Measurements from ENCODE around the gene NPIPB9. TPM values are rescaled to one million over a fixed set of nuclear protein-coding genes. Genes with fewer than 3 reads are reported as not detected.
"Not testable (repeated sequence)": the region's sequence is repeated elsewhere in the genome, so short reads cannot be mapped to it uniquely, and the experiment has no call there.

NPIPB9 gene
- total RNA-seq: 5.8 TPM

- DNase-seq (ENCODE audit: low spot score): not testable (repeated sequence)
Observed at GRCh38 chr16:28751487-28751886, at the start of gene NPIPB9. Gene NPIPB9 (plus strand): TSS chr16:28751787.

DNA sequence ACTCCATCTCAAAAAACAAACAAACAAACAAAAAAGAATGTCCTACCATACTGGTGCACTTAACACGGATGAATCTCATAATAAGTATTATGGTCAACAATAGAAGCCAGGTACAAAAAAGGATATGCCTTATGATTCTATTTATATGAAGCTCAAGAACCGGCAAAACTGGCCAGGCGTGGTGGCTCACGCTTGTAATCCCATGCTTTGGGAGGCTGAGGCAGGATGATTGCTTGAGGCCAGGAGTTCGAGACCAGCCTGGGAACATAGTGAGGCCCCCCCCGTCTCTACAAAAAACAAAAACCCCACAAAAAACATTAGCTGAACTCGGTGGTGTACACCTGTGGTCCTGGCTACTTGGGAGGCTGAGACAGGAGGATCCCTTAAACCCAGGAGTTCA lies 47.3 kb upstream of the NPIPB9 start:
- not testable (repeated sequence) for DNase-seq (ENCODE audit: low spot score)

DNA sequence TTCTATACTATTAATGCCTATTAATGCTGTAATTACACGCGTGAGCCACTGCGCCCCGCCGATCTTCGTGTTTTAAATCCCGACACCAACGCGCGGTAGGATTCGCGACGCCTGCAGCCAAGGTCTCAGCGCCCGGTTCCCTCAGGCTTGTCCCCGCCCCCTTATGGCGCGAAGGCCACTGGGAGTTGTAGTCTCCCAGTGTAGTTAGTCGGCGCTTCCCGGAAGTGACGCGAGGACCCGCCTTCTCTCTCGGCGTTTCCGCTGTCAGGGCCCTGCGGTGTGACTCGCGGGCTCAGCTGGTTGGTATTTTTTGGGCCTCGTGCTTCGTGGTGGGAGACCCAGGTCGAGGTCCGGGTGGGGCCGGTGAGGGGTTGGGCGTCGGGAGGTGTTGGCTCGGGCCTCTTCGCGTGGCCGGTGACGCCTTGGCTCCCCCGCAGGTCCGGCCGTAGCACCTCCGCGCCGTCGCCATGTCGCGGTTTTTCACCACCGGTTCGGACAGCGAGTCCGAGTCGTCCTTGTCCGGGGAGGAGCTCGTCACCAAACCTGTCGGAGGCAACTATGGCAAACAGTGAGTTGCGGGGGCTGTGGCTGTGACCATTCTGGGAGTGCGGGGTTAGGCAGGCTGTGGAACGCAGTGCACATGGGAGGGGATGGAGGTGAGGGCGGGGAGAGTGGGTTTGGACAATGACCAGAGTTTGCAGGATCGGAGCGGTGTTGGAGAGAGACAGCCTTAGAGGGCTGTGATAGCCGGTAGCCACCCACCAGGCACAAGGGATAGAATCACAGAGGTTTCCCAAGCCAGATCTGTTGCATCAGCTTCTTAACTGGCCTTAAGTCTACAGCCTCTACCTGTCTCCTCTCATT lies 40.1 kb upstream of the NPIPB9 start, which contains the start of gene EIF3C:
Gene EIF3C (plus strand): TSS at position 245 of the 864 bp plus-strand sequence. CDS start 223 bp downstream, at position 468.
- DNase-seq (ENCODE audit: low spot score): not testable (repeated sequence)

GRCh38 chr16:28722852-28723650 lies 28.5 kb upstream of the NPIPB9 start:
- not testable (repeated sequence) for DNase-seq (ENCODE audit: low spot score)

DNA sequence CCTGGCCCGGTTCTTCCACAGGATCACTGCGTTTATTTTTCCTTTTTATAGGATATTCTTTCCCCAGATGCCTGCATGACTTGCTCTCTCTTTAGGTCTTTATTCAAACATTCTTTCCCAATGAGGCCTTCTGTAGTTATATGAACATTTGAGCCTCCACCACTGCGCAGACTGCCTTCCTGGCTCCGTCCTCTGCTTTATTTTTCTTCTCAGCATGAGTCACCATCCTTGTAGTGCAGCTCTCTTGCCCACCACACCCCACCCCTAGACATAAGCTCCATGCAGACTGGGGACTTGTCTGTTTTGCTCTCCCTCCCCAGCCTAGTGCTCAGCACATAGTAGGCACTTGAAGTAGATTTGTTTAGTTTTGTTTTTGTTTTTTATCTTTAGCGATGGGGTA lies 20.3 kb upstream of the NPIPB9 start:
- DNase-seq (ENCODE audit: low spot score): not testable (repeated sequence)

GRCh38 chr16:28732455-28733124 lies 19.0 kb upstream of the NPIPB9 start:
- not testable (repeated sequence) for DNase-seq (ENCODE audit: low spot score)

DNA sequence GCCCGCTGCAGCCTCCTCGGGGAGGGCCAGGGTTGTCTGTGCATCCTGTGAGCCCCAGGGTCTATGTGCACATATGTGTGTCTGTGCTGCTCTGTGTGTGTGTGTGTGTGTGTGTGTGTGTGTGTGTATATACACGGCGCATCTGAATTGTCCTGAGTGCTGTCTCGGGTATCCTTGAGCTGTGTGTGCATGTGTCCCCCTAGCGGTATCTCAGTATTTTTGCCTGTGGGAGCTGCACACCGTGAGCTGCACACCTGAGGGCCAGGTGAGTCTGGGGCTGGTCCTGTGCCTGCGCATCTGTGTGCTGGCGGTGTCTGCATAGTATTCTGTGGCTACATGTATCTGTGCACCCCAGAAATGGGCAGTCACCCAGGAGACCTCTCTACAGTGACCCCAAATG lies 11.8 kb upstream of the NPIPB9 start:
- DNase-seq (ENCODE audit: low spot score): not testable (repeated sequence)

- DNase-seq (ENCODE audit: low spot score): not testable (repeated sequence)
Observed at GRCh38 chr16:28740631-28741030, 11.0 kb upstream of the NPIPB9 start.

DNA sequence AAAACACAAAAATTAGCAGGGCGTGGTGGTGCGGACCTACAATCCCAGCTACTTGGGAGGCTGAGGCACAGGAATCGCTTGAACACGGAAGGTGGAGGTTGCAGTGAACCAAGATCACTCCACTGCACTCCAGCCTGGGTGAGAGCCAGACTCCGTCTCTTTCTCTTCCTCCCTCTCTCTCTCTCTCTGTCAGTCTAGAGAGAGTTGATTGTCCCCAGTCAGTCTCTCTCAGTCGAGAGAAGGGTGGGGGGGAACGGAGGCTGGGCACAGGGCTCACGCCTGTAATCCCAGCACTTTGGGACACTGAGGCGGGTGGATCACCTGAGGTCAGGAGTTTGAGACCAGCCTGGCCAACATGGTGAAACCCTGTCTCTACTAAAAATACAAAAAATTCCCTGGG lies 10.3 kb upstream of the NPIPB9 start:
- DNase-seq (ENCODE audit: low spot score): not testable (repeated sequence)

DNA sequence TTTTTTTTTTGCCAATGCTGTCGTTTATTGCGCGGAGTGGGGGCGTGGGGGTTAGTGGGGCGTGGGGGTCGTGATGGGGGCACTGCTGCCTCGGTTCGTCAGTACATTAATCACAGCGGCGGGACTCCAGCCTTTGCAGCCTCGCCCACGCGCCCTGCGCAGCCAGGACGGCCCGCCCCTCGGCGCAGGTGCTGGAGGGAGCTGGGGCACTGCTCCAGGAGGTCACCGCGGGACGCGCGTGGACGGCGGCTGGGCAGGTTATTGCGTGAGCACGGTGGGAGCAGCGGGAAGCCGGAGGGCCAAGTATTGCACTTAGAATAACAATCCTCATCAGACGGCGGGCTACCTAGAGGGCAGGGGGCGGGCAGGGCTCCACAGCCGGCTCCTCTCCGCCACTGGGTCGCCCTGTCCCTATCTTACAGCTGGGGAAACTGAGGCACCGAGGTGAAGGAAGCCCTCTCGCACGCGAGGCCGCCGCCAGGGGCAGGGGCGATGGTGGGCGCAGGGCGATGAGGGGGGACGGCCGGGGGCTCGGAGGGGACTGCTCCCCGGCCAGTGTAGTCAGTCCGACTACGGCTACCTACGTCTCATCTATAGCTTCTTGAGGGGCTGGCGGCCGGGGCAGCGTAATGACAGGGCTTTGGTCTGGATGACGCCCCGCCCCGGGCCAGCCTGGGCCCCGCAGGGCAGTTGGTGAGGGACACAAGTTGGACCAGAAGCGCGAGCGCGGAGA lies 4.8 kb upstream of the NPIPB9 start:
- DNase-seq (ENCODE audit: low spot score): not testable (repeated sequence)

DNA sequence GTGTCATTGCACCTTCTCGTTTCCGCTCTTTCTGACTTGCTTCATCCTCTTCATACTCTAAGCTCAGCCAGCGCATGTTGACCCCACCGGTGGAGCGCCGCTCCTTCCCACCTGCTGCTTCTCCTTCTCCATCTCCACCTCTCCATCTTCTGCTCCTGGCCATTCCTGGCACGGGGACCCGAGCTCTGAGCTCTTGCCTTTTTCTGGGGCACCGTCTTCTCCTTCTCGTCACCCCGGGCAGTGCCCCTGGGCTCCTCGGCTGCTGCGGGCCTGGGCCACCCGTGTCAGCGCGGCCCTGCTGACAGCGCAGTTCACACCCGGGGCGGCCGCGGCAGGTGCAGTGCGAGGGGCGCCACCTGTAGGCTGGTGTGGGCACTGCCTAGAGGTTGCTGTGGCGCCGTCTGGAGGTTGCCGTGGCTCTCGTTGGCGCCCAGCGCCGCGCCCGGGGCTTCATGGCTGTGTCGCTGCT lies 1.6 kb upstream of the NPIPB9 start:
- not testable (repeated sequence) for DNase-seq (ENCODE audit: low spot score)

- DNase-seq (ENCODE audit: low spot score): not testable (repeated sequence)
Observed at GRCh38 chr16:28750469-28751067, 1.0 kb upstream of the NPIPB9 start.

- DNase-seq (ENCODE audit: low spot score): not testable (repeated sequence)
Observed at GRCh38 chr16:28781697-28782096, 30.1 kb downstream of the NPIPB9 start.

- not testable (repeated sequence) for DNase-seq (ENCODE audit: low spot score)
Observed at GRCh38 chr16:28782357-28782756, 30.8 kb downstream of the NPIPB9 start.

- DNase-seq (ENCODE audit: low spot score): not testable (repeated sequence)
Observed at GRCh38 chr16:28802235-28803019, 50.8 kb downstream of the NPIPB9 start.

GRCh38 chr16:28807445-28808120 lies 56.0 kb downstream of the NPIPB9 start:
- not testable (repeated sequence) for DNase-seq (ENCODE audit: low spot score)

GRCh38 chr16:28820016-28820415 lies 68.4 kb downstream of the NPIPB9 start:
- DNase-seq (ENCODE audit: low spot score): no peak

DNA sequence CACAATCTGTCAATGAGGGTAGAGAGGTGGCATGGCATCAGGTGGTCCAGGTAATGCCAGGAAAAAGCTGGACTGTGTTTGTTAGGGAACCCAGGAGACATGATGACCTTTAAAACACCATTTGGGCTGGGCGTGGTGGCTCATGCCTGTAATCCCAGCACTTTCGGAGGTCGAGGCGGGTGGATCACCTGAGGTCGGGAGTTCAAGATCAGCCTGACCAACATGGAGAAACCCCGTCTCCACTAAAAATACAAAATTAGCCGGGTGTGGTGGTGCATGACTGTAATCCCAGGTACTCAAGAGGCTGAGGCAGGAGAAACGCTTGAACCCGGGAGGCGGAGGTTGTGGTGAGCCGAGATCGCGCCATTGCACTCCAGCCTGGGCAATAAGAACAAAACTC lies 69.0 kb downstream of the NPIPB9 start:
- DNase-seq (ENCODE audit: low spot score): not testable (repeated sequence)

DNA sequence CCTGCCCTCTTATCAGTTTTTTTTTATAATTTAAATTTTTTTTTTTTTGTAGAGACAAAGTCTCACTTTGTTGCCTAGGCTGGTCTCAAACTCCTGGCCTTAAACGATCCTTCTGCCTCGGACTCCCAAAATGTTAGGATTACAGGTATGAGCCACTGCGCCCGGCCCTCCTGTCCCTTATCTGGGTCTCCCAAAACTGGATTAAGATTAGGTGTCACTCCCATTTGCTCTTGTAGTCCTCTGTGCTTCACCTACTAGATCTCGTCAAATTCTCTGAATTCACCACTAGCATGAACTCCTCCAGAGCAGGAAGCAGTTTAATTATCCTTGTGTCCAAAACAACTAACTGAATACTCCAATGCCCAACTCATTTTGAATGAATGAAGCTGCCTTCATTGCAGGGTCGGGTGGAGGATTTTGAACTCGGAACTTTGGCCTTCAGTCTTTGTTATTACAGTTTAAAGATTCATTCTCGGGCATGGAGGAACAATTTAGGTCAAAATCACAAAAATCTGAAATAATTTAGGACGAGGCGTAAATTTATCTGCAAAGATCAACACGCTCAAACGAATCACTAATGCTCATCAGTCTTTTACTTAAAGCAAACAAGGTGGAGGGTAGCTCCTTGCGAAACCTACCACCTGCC lies 70.4 kb downstream of the NPIPB9 start:
- no peak for DNase-seq (ENCODE audit: low spot score)

Data from ureter (tissue), 1 donor.